Ishikawa (cell line): ENCODE measurements around the gene TMEM209.

Source experiments
- CEBPB ChIP-seq: IDR thresholded peaks from 2 replicates; pipeline ENCODE4 v1.6.1; 2012
- EGR1 ChIP-seq: IDR thresholded peaks from 2 replicates; pipeline ENCODE4 v1.6.1; 2012
- RAD21 ChIP-seq: IDR thresholded peaks from 2 replicates; pipeline ENCODE4 v1.6.1; 2012; ENCODE audit warnings: low read depth
- TAF1 ChIP-seq: IDR thresholded peaks from 2 replicates; pipeline ENCODE4 v1.6.1; 2012; ENCODE audit warnings: low read depth, mild to moderate bottlenecking
- TCF12 ChIP-seq: IDR thresholded peaks from 2 replicates; pipeline ENCODE4 v1.6.1; 2012; ENCODE audit warnings: low read depth
- YY1 ChIP-seq: IDR thresholded peaks from 2 replicates; pipeline ENCODE4 v1.6.1; 2012; ENCODE audit warnings: low read depth
- ZBTB7A ChIP-seq: IDR thresholded peaks from 2 replicates; pipeline ENCODE4 v1.6.1; 2012; ENCODE audit warnings: low read depth
- TF ChIP-seq, protein P1 (sequence below): IDR thresholded peaks from 2 replicates; pipeline ENCODE4 v1.6.1; 2012
- TF ChIP-seq, protein P2 (sequence below): IDR thresholded peaks from 2 replicates; pipeline ENCODE4 v1.6.1; 2012; ENCODE audit warnings: low read depth, mild to moderate bottlenecking

DNA sequence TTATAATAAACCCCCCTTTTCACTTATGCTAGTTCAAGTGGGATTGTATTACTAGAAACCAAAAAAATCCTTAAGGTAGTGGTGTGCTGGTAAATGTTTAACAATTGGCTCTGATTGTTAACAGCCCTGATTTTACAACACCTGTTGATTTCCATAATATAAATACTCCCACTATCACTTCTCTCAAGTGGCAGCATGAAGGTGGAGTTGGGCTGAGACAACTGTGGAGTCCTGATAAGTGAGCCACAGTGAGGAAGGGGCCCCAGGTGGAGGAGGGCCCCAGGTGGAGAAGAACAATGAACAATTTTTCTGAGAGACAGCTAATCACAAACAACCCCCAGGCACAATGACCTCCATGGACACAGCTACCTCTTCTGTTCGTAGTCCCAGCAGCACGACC, 28.9 kb upstream of the TMEM209 start:
- TF ChIP-seq CEBPB (no peak), TAF1 (no peak), EGR1 (no peak), YY1 (no peak), RAD21 (no peak), ZBTB7A (no peak), TCF12 (no peak)
- TF ChIP-seq, protein P1, sequence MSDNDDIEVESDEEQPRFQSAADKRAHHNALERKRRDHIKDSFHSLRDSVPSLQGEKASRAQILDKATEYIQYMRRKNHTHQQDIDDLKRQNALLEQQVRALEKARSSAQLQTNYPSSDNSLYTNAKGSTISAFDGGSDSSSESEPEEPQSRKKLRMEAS: no peak
- TF ChIP-seq, protein P2, sequence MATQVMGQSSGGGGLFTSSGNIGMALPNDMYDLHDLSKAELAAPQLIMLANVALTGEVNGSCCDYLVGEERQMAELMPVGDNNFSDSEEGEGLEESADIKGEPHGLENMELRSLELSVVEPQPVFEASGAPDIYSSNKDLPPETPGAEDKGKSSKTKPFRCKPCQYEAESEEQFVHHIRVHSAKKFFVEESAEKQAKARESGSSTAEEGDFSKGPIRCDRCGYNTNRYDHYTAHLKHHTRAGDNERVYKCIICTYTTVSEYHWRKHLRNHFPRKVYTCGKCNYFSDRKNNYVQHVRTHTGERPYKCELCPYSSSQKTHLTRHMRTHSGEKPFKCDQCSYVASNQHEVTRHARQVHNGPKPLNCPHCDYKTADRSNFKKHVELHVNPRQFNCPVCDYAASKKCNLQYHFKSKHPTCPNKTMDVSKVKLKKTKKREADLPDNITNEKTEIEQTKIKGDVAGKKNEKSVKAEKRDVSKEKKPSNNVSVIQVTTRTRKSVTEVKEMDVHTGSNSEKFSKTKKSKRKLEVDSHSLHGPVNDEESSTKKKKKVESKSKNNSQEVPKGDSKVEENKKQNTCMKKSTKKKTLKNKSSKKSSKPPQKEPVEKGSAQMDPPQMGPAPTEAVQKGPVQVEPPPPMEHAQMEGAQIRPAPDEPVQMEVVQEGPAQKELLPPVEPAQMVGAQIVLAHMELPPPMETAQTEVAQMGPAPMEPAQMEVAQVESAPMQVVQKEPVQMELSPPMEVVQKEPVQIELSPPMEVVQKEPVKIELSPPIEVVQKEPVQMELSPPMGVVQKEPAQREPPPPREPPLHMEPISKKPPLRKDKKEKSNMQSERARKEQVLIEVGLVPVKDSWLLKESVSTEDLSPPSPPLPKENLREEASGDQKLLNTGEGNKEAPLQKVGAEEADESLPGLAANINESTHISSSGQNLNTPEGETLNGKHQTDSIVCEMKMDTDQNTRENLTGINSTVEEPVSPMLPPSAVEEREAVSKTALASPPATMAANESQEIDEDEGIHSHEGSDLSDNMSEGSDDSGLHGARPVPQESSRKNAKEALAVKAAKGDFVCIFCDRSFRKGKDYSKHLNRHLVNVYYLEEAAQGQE: no peak
